PFSK-1 (cell line): ENCODE measurements around the gene RSAD2.

Experiments
- FOXP2 ChIP-seq: optimal IDR thresholded peaks from 2 replicates; pipeline ENCODE3; 2011; ENCODE audit warnings: borderline replicate concordance, control low read depth, inconsistent platforms; ENCODE audit not compliant: insufficient read depth; ENCODE audit errors: extremely low read length, extremely low read depth
- POLR2AphosphoS5 ChIP-seq: IDR thresholded peaks from 2 replicates; pipeline ENCODE4 v1.6.1; 2012; ENCODE audit warnings: low read depth, mild to moderate bottlenecking, control low read depth, low read length, moderate library complexity
- SIN3A ChIP-seq: IDR thresholded peaks from 2 replicates; pipeline ENCODE4 v1.6.1; 2012; ENCODE audit warnings: mild to moderate bottlenecking, low read length, moderate library complexity, borderline replicate concordance; ENCODE audit not compliant: insufficient read depth
- TAF1 ChIP-seq: IDR thresholded peaks from 2 replicates; pipeline ENCODE4 v1.6.1; 2012; ENCODE audit warnings: low read length, control low read depth, borderline replicate concordance; ENCODE audit not compliant: insufficient read depth
- TF ChIP-seq, protein P1 (sequence below), 2 experiments: IDR thresholded peaks; 2 replicates each; pipeline versions ENCODE4 v1.6.1 to v1.8.0; 2011 to 2012; ENCODE audit warnings: low read depth in 2 of 2, low read length in 2 of 2, control low read depth in 1 of 2, inconsistent platforms in 1 of 2, mild to moderate bottlenecking in 1 of 2, moderate library complexity in 1 of 2; ENCODE audit not compliant: insufficient read depth in 1 of 2

The RSAD2 gene

DNA sequence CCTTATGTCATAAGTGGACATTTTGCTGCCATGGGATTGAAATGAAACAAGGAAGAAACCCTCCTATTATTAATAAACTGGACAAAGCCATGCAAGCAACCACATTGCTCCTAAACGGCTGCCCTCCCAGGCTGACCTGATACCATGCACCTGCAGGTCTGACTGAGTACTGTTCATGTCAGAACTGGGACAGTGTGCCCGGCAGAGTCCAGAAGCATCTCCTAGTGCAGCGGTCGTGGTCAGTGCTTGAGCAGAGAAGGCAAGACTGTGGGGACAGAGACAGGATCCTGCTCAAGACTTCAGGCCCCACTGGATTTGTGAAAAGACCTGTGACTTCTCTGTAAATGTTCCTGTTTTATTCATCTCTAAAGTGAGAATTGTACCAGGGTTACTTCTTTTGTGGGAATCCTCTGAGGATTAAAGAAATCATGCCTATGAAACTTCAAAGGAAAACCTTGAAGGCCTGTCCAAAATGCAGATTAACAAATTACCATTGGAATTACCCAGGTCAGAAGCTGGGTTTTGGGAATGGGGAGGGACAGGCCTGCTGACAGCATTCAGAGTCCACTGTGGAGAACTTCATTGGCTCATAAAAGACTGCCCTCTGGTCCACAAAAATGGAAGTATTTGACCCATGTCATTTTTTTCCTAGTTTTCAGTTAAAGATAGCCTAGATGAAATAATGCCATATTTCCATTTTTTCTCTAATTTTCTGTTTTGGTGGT, 53.5 kb downstream of the RSAD2 start:
- TF ChIP-seq FOXP2: no peak
- no peak for TF ChIP-seq SIN3A
- TF ChIP-seq POLR2AphosphoS5: no peak
- TF ChIP-seq, protein P1, sequence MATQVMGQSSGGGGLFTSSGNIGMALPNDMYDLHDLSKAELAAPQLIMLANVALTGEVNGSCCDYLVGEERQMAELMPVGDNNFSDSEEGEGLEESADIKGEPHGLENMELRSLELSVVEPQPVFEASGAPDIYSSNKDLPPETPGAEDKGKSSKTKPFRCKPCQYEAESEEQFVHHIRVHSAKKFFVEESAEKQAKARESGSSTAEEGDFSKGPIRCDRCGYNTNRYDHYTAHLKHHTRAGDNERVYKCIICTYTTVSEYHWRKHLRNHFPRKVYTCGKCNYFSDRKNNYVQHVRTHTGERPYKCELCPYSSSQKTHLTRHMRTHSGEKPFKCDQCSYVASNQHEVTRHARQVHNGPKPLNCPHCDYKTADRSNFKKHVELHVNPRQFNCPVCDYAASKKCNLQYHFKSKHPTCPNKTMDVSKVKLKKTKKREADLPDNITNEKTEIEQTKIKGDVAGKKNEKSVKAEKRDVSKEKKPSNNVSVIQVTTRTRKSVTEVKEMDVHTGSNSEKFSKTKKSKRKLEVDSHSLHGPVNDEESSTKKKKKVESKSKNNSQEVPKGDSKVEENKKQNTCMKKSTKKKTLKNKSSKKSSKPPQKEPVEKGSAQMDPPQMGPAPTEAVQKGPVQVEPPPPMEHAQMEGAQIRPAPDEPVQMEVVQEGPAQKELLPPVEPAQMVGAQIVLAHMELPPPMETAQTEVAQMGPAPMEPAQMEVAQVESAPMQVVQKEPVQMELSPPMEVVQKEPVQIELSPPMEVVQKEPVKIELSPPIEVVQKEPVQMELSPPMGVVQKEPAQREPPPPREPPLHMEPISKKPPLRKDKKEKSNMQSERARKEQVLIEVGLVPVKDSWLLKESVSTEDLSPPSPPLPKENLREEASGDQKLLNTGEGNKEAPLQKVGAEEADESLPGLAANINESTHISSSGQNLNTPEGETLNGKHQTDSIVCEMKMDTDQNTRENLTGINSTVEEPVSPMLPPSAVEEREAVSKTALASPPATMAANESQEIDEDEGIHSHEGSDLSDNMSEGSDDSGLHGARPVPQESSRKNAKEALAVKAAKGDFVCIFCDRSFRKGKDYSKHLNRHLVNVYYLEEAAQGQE (IDR thresholded peaks at IDR 0.05; ENCODE audit: insufficient read depth in 1 of 2, low read depth in 2 of 2, low read length in 2 of 2): no peak
- no peak for TF ChIP-seq TAF1

DNA sequence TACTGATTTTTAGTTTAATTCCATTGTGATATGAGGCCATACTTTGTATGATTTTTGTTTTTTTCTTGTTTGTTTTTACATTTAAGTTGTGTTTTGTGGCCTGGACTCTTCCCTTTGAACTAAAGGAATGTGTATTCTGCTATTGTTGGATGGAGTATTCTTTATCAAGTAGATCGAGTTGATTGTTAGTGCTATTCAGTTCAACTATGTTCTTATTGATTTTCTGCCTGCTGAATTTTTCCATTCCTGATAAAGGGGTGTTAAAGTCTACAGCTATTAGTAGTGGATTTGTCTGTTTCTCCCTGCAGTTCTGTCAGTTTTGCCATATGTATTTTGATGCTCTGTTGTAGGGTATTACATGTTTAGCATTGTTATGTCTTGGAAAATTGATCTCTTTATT, 54.2 kb downstream of the RSAD2 start:
- TF ChIP-seq TAF1: no peak
- TF ChIP-seq FOXP2: no peak
- TF ChIP-seq SIN3A: no peak
- no peak for TF ChIP-seq POLR2AphosphoS5
- TF ChIP-seq, protein P1 (IDR thresholded peaks at IDR 0.05; ENCODE audit: insufficient read depth in 1 of 2, low read depth in 2 of 2, low read length in 2 of 2): no peak

DNA sequence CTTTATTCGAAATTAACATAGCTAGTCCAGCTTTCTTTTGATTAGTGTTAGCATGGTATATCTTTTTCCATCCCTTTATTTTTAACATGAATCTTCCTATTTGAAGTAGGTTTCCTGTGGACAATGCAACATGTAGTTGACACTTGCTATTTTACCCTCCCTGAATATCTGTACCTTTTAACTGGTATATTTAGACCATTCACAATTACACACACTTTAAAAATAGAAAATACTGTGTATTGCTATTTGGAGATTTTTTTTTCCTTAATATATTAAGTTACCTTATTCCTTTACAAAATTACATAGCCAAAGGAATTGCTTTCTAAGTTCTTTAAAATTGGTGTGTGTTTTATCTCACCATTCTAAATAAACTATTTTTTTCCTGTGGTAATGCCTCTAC, 54.6 kb downstream of the RSAD2 start:
- TF ChIP-seq POLR2AphosphoS5: no peak
- TF ChIP-seq SIN3A: no peak
- no peak for TF ChIP-seq TAF1

DNA sequence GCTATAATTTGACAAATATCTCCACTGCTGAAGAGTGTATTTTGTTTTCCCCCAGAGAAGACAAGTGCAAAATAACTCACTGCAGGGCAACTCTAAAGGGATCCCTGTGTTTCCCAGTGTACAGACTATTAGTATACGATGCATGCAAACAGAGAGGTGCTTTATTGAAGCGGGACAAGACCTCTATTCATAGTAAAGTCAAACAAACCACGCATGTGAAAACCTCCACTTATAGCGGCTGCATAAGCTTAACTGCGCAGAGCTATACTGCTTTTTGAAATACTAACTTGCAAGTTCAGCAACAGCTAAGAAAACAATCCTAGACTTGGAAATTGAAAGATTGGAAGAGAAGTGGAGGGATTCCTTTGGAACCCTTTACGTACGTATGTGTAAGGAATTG, 55.3 kb downstream of the RSAD2 start:
- TF ChIP-seq FOXP2 (no peak), SIN3A (no peak), TAF1 (no peak), POLR2AphosphoS5 (no peak)
- TF ChIP-seq, protein P1 (IDR thresholded peaks at IDR 0.05; ENCODE audit: insufficient read depth in 1 of 2, low read depth in 2 of 2, low read length in 2 of 2): no peak

DNA sequence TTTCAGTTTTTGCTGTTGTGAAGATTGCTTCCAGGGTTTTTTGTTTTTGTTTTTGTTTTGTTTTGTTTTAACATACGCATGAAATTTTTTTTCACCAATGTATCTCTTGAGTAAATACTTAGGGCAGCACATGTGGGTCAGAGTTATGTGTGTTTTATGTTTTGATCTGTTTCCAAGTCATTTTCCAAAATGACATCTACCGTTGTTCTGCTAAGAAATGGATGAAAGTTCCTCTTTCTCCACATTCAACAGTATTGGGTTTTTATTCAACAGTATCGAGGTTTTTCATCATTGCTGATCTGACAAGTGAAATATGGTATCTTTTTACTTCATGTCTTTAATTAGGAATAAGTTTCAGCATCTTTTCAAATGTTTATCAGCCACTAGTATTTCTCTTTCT, 56.3 kb downstream of the RSAD2 start:
- TF ChIP-seq, protein P1 (IDR thresholded peaks at IDR 0.05; ENCODE audit: insufficient read depth in 1 of 2, low read depth in 2 of 2, low read length in 2 of 2): no peak
- TF ChIP-seq POLR2AphosphoS5: no peak
- TF ChIP-seq SIN3A: no peak
- no peak for TF ChIP-seq TAF1
- TF ChIP-seq FOXP2: no peak
